ENCODE results near the gene MTFR2. TPM values are rescaled to one million over a fixed set of nuclear protein-coding genes. Genes with fewer than 3 reads are reported as not detected.

The MTFR2 gene
- 10.1 and 26.0 TPM in 2 replicates for total RNA-seq (2014; rRNA removed; shearing (Covaris generic))

DNA sequence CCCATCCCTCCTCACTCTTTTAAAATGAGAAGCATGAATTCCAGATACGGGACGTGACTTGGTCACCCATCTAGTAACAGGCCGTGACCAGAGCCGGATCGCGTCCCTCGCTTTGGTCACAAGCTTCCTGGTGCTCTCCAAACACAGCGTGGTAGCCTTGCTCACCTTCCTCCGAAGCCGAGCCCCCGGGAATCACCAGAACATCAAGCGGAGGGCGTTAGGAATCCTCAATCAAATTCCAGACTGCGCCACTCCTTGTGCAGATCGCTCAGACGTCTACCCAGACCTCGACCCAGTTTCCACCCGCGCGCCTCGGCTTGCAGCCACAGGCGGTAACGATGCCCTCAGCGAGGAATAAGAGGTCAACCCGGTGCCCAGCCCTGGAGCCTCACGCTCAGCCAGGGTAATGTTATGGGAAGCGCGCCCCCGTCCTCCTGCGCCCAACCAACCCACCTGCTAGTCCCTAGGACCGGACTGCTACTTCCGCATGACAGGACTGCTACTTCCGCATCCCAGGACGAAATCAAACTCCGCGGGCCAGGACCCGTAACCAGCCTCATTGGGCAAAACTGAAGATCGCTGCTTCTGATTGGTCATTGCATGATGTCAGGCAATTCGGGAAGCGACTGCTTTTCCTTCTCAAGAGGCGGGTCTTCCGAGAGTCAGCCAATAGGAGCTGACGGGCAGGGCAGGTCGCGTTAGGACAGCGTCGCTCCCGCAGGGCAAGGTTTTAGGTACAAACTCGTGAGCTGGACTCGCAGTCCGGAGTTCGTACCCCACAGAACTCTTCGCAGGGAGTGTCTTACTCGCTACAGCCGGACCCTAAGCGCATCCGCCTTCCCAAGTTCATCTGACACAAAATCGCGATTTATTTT, at the start of gene MTFR2:
Gene MTFR2, minus strand, starts transcription at position 501 of the 875 bp plus-strand sequence. CDS start 1,212 bp downstream, outside the sequence.
- DNase-seq (ENCODE audit: low read depth): peak; percentile 99

DNA sequence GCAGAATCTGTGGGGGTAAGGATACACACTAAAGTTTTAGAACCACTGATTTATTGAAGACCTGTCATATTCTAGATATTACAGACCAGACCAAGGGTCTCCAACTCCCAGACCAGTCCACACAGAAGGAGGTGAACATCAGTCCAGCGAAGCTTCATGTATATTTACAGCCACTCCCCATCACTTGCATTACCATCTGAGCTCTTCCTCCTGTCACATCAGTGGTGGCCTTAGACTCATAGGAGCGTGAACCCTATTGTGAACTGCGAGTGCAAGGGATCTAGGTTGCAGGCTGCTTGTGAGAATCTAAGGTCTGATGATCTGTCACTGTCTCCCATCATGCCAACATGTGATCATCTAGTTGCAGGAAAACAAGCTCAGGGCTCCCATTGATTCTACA, 44.5 kb upstream of the MTFR2 start:
- DNase-seq (ENCODE audit: low read depth): no peak

DNA sequence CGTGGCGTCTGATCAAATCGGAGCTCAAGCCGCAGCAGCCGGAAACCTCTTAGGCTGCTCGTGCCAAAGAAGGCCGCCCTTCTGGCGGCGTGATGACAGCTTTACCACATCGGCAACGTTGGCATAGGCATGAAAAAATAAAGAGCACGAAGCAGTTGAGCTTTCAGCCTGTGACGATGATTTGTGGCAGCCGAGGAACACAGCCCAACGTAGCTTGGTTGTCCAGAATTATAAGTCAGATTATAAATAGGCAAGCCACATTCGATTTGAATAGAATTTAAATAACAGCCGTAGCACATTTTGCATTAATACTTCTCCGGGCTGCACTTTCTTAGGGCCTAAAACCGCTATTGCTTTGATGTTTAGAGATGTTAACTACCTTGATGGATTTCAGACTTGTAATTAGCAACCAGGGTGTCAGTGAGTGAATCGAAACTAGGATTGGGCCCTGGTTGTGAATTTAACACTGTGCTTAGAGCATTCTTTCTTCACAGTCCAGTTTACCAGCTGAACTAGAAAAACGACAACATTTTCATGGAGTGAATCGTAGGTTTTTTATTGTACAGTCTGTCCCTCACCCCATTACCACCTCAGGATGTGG, 40.4 kb upstream of the MTFR2 start:
- peak; percentile 89 for DNase-seq (ENCODE audit: low read depth)

DNA sequence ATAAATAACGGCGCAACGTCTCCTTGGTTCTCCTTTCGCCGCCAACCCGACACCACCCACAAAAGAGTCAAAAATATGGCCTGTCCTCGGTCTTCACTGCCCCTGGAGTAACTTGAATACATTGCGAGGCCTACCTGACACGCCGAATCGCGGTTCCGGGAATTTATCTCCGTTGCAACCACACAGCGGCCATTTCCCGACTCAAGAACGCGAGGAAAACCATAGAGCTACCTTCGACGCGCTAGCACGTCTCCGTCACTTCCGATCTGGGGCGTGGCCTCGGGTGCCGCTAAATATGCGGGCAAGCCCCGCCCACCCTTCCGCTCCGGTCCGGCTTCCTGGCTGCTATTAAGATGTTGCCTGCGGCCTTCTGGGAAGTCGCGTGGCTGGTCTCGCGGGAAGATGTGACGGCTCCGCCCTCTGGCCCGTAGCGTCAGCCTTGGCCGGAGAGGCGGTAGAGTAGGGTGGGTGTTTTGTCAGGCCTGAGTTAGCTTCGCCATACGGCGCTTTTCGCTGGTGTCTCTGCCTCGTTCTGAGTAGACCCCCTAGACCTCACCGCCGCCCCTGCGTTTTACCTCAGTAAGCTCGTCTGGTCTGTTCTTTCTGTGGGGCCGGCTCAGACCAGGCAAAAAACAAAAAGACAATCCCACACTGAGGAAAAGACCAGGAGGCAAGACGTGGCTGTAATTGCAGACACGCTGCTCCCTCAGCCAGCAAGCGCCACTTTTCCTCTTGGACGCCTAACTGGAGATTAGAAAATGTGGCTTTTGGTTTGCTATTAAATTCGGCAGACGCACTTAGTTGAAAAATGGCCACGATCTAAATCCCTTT, 39.7 kb upstream of the MTFR2 start, which contains the start of gene BCLAF1:
Gene BCLAF1, minus strand, starts transcription at position 268 of the 831 bp plus-strand sequence. CDS start 9,980 bp downstream, outside the sequence.
- peak; percentile 99 for DNase-seq (ENCODE audit: low read depth)

DNA sequence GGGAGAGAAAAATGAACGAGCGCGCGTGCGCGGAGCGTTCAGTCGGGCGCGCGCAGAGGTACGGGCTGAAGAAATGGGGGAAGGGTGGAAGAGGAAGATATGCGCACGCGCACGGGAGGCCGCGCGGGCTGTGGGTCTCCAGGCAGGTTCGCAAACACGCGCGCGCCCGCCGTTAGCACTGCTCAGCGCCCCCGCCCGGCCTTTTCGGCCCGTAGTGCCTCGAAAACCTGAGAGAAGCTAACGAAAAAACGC, 39.1 kb upstream of the MTFR2 start:
- DNase-seq (ENCODE audit: low read depth): peak; percentile 90

DNA sequence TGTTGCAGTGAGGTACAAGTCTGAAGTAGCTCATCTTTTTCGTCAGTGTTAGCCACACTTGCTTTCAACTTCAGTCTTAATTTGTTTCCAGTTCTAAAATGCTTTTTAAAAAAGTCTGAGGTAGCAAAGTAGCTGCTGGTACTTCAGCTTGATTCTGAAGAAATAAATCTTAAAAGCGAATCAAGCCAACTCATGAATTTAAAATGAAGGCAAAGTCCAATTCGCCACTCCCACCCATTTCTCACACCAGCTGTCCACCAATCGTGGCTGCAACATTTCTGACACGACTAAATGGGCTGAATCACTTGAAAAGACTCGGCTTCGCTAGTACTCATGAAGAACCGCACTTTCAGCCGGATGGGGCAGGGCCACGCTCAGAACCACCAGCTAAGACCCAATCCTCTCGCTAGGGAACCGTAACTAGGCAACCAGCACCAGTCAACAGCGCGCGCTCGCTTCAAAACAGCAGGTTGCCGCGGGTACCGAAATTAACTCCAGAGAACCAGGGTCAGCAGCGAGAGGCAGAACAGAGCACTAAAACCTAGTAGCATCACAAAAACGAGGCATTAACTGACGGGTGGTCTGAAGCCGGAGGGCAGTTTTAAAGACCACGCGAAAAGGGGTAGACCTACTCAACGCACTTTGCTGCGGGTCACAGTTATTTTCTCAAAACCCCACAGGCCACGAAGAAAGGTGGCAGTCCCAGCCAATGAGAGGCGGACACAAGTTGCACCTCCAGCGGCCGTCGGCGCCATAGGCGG, 38.6 kb upstream of the MTFR2 start:
- DNase-seq (ENCODE audit: low read depth): peak; percentile 93

DNA sequence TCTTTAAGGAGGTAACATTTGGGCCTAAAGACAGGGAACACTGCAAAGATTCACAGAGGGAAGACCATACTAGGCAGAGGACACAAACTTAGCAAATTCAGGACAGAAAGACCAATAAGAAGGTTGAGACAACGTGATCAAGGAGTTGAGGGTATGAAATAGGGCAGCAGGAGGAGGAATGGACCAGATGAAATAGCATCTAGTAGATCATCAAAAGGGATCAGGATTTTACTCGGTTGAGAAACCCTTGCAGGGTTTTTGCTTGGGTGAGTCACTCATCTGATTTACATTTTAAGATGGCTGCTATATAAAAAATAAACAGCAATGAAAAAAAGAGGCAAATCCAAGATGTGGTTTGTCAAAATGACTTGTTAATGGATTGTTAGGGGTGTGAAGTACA, 34.8 kb upstream of the MTFR2 start:
- peak; percentile 7 for DNase-seq (ENCODE audit: low read depth)

DNA sequence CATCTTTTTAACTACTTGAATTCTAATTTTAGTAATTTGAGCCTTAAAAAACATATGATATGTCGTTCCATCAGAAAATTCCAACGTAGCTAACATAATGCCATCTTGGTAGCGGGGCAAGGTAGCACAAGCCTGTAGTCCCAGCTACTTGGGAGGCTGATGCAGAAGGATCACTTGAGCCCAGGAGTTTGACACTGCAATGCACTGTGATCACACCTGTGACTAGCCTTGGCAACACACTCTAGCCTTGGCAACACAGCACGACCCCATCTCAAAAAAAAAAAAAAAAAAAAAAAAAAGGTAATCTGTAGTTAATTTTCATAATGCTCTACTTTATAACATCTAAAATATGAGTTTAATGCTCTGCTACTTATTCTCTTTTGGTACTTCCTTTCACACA, 32.8 kb upstream of the MTFR2 start:
- DNase-seq (ENCODE audit: low read depth): no peak

DNA sequence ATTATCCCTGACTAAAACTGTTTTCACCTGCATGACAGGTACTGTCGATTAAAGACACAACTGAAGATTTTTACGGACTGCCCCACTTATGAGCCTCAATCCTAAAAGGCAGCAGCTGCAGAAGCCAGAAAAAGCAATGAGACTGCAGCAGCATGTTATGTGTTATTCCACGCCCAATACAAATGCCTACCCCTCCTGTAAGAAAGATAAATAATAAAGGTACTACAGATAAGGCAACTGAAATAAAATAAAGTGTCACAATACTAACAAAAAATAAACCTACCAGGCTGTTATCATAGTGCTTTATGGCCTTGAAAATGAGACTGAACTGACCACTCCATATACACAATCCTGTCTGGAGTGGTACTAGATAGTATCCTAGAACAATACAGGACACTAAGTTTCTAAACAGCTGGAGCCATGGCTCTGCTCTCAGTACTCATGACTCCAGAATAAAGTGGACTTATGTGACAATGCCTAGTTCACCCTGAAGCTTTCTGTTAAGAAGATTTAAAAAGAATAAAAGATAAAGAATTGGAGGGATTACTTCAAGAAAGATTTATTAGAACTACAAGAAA, 30.0 kb upstream of the MTFR2 start:
- DNase-seq (ENCODE audit: low read depth): no peak

DNA sequence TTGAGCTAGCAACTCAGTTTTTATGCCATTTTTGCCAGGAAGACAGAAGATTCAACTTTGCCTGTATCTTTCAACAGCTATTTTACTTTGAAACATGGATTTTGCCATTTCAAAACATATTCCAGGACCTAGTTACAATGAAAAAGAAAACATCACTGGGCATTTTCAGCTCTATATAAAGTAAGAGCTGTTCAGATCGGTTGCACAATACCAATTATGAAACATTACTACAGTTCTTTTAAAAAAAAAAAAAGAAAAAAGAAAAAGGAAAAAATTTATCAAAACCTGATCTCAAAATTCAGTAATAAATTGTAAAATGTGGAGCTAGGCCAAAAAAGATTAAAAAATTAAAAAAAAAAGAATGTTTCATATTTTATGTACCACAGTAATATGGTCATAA, 24.0 kb upstream of the MTFR2 start:
- DNase-seq (ENCODE audit: low read depth): no peak

DNA sequence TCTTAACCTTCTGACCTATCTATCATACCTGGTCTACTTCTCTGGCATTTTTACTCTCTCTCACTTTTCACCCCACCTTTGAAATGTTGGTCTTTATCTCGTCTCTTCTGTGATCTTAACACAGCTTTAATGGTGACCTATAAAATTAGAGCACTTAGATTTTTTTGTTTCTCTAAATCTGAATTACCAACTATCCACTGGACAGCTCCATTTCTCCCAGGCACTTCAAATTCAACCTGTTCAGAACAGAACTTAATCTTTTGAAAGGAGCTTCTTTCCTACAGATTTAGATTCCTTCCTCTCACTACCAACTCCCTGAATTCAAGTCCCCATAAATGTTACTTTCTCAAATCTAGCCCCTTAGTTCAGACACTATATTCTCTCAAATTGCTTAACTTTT, 15.0 kb upstream of the MTFR2 start:
- DNase-seq (ENCODE audit: low read depth): no peak

DNA sequence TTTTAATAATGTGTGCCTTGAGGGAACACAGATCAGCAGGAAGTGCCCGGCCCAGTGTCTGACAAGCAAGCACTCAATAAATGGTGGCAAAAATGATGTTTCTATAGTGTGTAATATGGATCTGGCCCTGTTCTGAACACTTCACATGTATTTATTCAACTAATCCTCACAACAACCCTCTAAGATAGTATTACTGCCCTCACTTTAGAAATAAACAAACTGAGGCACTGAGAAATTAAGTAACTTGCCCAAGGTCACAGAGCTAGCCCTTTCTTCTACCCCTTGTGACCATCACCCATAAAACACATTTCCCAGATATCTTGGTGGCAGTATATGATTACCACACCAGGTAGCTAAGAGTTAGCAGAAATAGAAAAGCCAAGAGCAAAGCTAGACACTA, 12.8 kb upstream of the MTFR2 start:
- DNase-seq (ENCODE audit: low read depth): no peak

DNA sequence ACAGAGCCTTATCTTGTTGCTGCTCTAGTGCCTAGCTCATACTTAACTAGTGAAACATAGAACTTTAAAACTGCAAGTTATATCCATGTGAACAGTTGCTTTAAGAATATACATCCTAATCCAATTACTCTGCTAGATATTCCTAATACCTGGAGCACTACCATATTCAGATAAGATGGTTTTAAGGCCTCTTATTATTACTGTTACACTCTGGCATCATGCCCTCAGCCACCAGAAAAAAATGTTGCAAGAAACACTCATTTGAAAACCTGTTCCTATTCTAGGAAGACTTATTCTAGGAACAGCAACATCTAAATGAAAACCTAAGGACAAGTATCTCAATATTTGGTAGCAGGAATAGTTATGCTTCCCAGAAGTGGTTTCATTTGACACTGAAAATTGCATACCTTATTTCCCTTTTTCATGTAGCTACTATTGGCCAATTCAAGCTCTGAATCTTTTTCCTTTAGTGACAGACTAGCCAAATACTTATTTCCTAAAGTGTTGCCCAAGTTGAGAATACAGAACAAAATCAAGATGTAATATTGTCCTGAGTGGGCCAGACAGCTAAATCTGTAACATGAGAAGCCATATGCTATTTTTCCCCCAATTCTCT, 4.8 kb upstream of the MTFR2 start:
- no peak for DNase-seq (ENCODE audit: low read depth)

DNA sequence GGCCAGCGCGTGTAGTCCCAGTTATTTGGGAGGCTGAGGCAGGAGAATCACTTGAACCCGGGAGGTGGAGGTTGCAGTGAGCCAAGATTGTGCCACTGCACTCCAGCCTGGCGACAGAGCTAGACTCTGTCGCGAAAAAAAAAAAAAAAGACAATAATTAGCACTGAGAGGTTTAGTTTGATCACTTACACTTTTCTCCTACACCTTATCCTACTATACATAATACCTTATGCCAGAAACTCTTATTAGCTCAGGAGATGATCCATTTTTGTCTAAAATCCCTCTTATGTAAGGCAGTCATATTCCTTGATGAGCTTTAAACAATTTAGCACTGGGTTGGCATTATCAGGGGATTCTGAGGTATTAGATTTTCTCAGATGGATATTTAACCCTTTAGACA, 3.6 kb upstream of the MTFR2 start:
- no peak for DNase-seq (ENCODE audit: low read depth)

DNA sequence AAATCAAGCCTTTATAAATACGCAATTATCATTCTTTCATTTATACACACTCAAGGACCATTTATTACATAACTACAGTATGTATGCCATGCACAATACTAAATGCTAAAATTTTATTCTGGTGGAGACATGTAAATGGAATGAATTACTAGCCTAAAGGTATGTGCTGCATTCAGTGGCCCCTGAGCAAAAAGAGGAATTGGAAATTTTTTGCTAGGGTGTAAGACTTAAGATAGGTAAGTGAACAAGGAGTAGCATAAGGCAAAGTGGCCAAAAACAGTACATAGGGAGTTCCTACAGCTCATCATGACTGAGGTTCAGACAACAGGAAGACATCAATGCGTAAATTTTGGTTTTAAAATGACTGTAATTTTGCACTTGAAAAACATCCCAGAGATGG, 2.3 kb upstream of the MTFR2 start:
- DNase-seq (ENCODE audit: low read depth): no peak

DNA sequence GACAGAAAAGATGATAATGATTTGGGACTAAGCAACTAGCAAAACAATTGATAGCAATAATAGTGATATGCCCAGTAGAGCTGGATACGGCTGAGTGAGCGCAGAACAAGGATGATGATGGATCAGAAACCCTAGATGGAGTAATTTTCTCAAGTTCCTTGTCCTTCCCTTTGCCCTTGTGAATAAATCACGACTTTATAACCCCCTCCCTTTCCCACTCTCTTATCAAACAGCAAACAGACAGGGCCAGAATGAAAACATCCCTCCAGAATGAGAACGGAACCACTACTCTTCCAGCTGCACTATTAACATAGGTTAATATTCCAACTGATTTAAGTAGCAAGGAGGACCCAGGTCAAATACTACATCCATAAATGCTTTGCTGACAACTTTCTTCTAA, 1.3 kb upstream of the MTFR2 start:
- no peak for DNase-seq (ENCODE audit: low read depth)

DNA sequence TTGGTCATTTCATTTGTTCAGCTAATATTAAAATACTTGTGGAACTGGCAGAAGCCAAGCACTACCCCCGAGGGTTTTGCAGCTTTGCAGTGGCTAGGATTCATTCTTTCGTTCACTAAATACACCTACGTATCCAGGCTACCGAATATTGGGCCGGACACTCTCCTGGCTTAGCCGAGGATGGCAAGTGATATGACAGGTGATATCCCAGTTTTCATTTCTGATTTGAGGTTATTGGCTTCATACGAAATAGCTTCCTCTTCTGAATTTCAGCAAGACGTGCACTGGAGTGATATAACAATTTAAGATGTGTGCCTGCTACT, 536 bp upstream of the MTFR2 start:
- no peak for DNase-seq (ENCODE audit: low read depth)

DNA sequence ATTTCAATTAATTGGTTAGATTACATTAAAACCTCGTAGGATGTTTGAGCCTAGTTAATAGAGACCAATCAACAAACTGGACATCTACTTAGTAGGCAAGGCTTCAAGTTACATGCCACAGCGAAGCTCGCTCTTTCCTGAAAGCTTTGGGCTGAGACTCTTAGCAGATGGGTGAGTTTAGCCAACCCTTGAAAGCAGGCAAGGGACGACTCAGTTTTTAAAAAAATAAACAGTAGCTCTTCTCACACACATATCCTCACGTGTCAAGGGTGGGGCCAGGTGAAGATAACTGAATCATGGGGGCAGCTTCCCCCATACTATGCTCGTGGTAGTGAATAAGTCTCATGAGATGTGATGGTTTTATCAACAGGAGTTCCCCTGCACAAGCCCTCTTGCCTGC, 775 bp downstream of the MTFR2 start:
- DNase-seq (ENCODE audit: low read depth): peak; percentile 10

DNA sequence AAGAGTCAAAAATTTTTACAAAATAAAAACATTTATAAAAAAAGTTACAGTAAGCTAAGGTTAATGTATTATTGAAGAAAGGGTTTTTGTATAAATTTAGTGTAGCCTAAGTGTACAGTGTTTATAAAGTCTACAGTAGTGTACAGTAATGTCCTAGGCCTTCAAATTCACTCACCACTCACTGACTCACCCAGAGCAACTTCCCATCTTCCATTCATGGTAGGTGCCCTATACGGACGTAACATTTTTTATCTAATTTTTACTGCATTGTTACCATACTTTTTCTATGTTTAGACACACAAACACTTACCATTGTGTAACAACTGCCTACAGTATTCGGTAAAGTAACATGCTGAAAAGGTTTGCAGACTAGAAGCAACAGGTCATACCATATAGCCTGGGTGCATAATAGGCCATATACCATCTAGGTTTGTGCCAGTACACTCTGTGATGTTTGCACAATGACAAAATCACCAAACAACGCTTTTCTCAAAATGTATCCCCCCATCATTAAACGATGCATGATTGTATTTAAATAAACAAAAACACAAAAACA, 6.0 kb downstream of the MTFR2 start:
- no peak for DNase-seq (ENCODE audit: low read depth)

DNA sequence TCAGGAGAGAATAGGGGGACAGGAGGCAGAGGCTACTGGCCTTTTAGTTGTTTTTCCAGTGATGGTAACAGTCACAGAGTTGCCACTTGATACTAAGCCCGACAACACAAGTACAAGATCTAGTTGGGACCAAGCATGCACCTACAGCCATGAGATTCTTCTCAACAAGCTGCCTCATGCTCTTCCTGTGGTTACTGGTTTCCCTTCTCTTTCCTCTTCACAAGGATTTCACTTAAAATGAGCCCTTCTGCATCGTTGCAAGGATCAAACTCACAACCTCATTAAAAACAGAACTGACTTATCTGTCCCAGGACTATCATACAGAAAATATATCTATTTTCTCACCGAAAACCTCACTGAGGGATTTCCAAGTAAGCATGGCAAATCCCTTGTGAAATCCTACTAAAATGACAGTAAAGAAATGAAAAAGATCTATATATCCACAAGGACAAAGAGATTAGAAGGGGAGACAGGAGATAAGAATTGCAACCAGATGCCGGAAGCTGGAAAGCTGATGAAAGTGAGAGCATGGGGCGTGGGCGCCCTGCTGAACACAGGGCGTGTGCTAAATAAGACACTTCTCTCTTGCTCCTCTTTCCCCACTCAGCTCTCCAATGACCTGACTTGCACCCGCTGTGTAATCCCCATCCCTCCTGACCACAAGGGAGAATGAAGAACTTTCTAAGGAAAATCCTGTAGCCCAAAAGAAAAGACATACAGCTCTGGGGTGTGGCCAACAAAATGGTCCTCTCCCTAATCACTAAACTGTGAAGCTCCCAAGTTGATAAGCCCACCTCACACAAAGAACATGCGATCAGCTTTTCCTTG, 13.4 kb downstream of the MTFR2 start:
- DNase-seq (ENCODE audit: low read depth): no peak

All from Daoy (cell line).